ENCODE data around the gene AFF1.
"Not testable (repeated sequence)": the region's sequence is repeated elsewhere in the genome, so short reads cannot be mapped to it uniquely, and the experiment has no call there.

AFF1 gene

DNA sequence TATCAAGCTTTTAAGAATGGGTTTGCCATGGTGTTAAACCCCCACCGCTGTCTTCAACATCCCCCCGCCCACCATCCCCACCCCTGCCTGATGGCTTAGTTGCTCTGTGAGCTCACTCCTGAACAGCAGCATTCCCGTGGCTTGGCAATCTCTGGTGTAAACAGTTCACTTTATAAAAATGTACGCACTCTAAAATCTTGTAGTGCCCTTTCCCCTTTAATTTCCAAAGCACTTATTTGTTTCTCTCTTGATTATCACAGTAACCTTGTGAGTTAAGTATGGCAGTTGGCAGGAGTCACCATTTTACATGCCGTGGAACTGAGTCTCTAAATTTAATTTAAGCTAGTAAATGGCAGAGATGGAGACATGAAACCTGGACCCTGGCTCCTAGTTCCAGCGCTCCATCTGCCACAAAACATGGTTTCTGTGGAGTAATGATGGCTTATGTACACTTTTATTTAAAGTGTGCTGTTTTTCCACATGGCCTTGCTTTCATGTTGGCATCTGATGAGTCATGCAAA lies 123.1 kb downstream of the AFF1 start:
- H3K9me3 ChIP-seq (ENCODE audit: control insufficient read depth, low read length) = no peaks in the 10 kb centered on the region
- H3K4me1 ChIP-seq (ENCODE audit: control insufficient read depth, insufficient read depth, low read length, poor library complexity, severe bottlenecking) = peaks cover 23% of the 10 kb centered on the region
- H3K36me3 ChIP-seq (ENCODE audit: control insufficient read depth, insufficient read depth, low read length) = peaks cover 11% of the 10 kb centered on the region
- H3K4me3 ChIP-seq (ENCODE audit: extremely low read depth, insufficient read depth, low read length, poor library complexity, severe bottlenecking) = no peak overlapping the region
- 94% methylated on average over 3 to 5 of the region's 6 CpGs for WGBS, 2 experiments (ENCODE audit: insufficient coverage in 2 of 2)
- no peak overlapping the region for H3K27ac ChIP-seq (ENCODE audit: low read depth, low read length, severe bottlenecking)

DNA sequence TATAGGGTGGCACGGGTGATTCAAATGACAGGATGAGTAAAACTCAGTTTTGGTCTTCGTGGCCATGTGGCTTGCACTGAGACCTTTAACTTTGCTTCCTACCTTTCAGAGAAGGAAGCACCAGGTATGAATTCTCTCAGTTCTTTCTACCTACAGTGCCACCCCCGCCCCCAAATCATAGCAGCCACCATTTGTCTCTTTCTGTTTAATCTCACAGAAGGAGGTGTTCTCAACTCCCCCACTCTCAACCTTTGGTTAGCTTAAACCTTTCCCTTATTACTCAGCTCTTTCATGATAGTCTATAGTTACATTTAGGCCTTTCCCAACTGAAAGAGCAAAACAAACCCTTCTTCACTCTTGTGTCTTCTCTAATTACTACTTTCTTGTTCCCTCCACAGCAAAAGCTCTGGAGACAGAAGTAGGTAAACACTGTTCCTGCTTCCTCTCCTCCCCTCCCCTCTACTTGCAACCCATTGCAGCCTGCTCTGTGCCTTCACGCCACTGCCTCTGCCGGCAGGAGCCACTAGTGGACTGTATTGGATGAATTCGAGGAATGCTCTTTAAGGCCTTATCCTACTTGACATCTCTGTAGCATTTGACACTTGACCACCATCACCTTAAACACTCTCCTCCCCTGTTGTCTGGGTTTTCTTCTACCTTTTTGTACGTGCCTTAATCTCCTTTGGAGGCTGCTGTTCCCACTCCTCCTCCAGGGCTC lies 123.7 kb downstream of the AFF1 start:
- H3K4me1 ChIP-seq (ENCODE audit: control insufficient read depth, insufficient read depth, low read length, poor library complexity, severe bottlenecking) = peaks cover 23% of the 10 kb centered on the region
- no peaks in the 10 kb centered on the region for H3K9me3 ChIP-seq (ENCODE audit: control insufficient read depth, low read length)
- WGBS, 2 experiments (ENCODE audit: insufficient coverage in 2 of 2) = 58 to 69% methylated on average over 4 to 6 of the region's 7 CpGs
- no peak overlapping the region for H3K4me3 ChIP-seq (ENCODE audit: extremely low read depth, insufficient read depth, low read length, poor library complexity, severe bottlenecking)
- H3K36me3 ChIP-seq (ENCODE audit: control insufficient read depth, insufficient read depth, low read length) = peaks cover 11% of the 10 kb centered on the region
- H3K27ac ChIP-seq (ENCODE audit: low read depth, low read length, severe bottlenecking) = peak overlapping the region; percentile 51

DNA sequence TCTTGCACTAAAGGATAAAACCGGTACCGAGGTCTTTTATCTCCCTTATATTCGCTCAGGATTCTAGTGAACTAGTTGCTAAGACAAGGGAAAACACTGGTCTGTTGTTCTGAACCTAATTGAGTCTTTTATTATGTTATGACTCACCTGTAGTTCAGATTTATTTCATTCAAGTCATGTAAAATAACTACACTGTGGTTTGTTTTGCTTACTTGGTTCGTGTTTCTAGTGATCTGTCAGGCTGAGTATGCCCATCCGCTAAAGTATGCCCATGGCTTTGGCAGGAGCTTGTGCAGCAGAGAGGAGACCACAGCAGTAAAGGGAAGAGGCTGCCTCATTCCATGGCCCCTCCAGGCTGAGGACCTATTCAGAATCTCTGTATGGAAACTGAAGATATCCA lies 126.1 kb downstream of the AFF1 start:
- no peak overlapping the region for H3K4me3 ChIP-seq (ENCODE audit: extremely low read depth, insufficient read depth, low read length, poor library complexity, severe bottlenecking)
- peaks cover 14% of the 10 kb centered on the region for H3K36me3 ChIP-seq (ENCODE audit: control insufficient read depth, insufficient read depth, low read length)
- 75 to 89% methylated on average over 2 to 4 of the region's 5 CpGs for WGBS, 2 experiments (ENCODE audit: insufficient coverage in 2 of 2)
- H3K4me1 ChIP-seq (ENCODE audit: control insufficient read depth, insufficient read depth, low read length, poor library complexity, severe bottlenecking) = peaks cover 13% of the 10 kb centered on the region
- H3K9me3 ChIP-seq (ENCODE audit: control insufficient read depth, low read length) = no peaks in the 10 kb centered on the region
- no peak overlapping the region for H3K27ac ChIP-seq (ENCODE audit: low read depth, low read length, severe bottlenecking)

DNA sequence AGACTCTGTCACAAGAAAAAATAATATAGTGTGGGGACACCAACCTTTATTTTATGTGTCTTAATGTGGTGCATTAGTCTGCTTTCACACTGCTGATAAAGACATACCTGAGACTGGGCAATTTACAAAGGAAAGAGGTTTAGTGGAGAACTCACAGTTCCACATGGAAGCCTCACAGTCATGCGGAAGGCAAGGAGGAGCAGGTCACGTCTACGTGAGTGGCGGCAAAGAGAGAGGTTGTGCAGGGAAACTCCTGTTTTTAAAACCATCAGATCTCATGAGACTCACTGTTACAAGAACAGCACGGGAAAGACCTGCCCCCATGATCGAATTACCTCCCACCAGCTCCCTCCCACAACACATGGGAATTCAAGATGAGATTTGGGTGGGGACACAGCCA lies 130.2 kb downstream of the AFF1 start:
- no peak overlapping the region for H3K4me3 ChIP-seq (ENCODE audit: extremely low read depth, insufficient read depth, low read length, poor library complexity, severe bottlenecking)
- no peaks in the 10 kb centered on the region for H3K4me1 ChIP-seq (ENCODE audit: control insufficient read depth, insufficient read depth, low read length, poor library complexity, severe bottlenecking)
- H3K9me3 ChIP-seq (ENCODE audit: control insufficient read depth, low read length) = no peaks in the 10 kb centered on the region
- no peak overlapping the region for H3K27ac ChIP-seq (ENCODE audit: low read depth, low read length, severe bottlenecking)
- 93% methylated on average over 4 of the region's 6 CpGs; no CpG with 5 or more reads in 1 of the 2 experiments for WGBS, 2 experiments (ENCODE audit: insufficient coverage in 2 of 2)
- H3K36me3 ChIP-seq (ENCODE audit: control insufficient read depth, insufficient read depth, low read length) = peaks cover 10% of the 10 kb centered on the region

DNA sequence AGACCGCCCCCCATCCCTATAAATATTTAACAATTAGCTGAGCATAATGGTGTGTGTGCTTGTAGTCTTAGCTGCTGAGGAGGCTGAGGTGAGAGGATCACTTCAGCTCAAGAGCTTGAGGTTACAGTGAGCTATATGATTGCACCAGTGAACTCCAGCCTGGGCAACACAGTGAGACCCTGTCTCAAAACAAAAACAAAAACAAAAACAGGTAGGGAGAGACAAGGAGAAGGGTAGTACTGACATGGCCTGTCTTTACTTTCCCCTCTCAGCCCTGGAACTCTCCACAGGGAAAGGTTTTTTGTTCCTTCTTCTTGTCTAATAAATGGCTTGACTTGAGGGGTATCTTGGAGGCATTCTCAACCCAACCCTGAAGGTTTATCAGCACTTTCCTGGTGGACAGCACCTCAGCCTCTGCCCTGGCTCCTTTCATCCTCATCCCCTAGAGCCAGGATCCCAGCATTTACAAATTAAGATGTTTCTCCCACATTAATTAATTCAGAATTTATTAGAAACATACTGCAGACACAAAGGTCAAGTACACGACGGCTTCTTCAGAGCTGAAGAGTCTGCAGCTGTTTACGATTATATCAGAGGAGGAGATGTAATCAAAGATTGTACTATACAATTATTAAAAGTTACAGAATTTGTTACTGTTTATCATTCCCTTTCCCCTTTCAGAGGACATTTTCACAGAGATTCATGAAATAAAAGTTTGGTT lies 131.8 kb downstream of the AFF1 start:
- Histone ChIP-seq H3K36me3 (ENCODE audit: control insufficient read depth, insufficient read depth, low read length) (peaks cover 3% of the 10 kb centered on the region), H3K4me1 (ENCODE audit: control insufficient read depth, insufficient read depth, low read length, poor library complexity, severe bottlenecking) (no peaks in the 10 kb centered on the region), H3K9me3 (ENCODE audit: control insufficient read depth, low read length) (no peaks in the 10 kb centered on the region), H3K27ac (ENCODE audit: low read depth, low read length, severe bottlenecking) (no peak overlapping the region), H3K4me3 (ENCODE audit: extremely low read depth, insufficient read depth, low read length, poor library complexity, severe bottlenecking) (no peak overlapping the region)
- 100% methylated on average over 2 of the region's 4 CpGs; no CpG with 5 or more reads in 1 of the 2 experiments for WGBS, 2 experiments (ENCODE audit: insufficient coverage in 2 of 2)

DNA sequence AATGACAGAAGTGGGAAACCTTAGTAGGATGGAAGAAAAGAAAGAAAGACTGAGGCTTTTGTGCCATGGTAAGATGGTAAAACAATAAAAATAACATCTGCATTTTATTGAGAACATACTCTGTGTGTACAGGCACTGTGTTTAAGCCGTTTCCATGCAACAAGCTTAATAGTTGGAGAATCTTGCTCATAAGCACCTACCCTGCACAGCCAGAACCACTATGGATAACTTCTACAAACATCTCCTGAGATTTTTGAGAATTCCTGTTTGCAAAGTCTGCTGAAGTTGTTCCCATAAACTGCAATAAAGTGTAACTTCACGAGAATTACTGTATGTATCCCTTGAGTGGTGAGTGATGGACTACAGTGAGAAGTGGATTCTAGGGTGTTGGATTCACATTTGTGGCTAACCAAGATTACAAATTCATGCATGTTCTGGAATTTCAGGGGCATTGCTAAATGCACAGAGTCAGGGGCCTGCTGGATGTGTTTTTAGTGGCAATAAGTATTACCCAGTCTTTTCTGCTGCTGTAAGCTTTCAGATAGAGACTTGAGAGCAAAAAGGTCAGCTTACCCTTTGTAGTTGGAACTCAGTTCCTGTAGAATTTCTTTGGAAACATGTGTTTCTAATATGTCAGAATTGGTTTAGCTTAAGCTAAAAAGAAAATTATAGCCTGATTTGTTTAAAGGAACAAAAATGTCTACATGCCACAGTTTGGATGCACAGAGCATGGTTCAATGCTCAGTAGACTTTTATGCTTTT lies 132.5 kb downstream of the AFF1 start:
- 94 to 100% methylated on average over 1 to 2 of the region's 2 CpGs for WGBS, 2 experiments (ENCODE audit: insufficient coverage in 2 of 2)
- H3K9me3 ChIP-seq (ENCODE audit: control insufficient read depth, low read length) = no peaks in the 10 kb centered on the region
- peaks cover 3% of the 10 kb centered on the region for H3K36me3 ChIP-seq (ENCODE audit: control insufficient read depth, insufficient read depth, low read length)
- H3K4me3 ChIP-seq (ENCODE audit: extremely low read depth, insufficient read depth, low read length, poor library complexity, severe bottlenecking) = no peak overlapping the region
- H3K27ac ChIP-seq (ENCODE audit: low read depth, low read length, severe bottlenecking) = no peak overlapping the region
- H3K4me1 ChIP-seq (ENCODE audit: control insufficient read depth, insufficient read depth, low read length, poor library complexity, severe bottlenecking) = no peaks in the 10 kb centered on the region

DNA sequence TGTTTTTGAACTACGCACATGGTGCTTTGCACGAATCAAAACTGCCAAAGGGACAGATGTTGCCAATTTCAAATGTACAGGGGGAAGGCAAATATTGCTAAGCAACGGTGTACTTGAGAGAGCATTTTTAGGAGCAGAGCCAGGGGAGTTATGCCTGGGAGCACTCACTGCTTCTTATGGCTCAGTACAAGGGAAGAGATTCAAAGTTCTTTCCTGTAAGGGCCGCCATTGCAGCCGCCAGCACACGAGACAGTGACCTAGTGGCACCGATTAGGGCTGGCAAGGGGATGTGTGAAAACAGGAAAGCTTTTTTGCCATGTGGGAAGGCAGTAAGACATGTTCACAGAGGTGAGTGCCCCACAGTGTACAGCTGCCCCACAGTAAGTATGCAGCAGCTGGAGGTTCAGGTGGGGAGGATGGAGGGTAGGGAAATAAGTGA lies 133.8 kb downstream of the AFF1 start:
- 83 to 90% methylated on average over 7 of the region's 7 CpGs for WGBS, 2 experiments (ENCODE audit: insufficient coverage in 2 of 2)
- Histone ChIP-seq H3K4me1 (ENCODE audit: control insufficient read depth, insufficient read depth, low read length, poor library complexity, severe bottlenecking) (no peaks in the 10 kb centered on the region), H3K9me3 (ENCODE audit: control insufficient read depth, low read length) (no peaks in the 10 kb centered on the region), H3K27ac (ENCODE audit: low read depth, low read length, severe bottlenecking) (no peak overlapping the region), H3K36me3 (ENCODE audit: control insufficient read depth, insufficient read depth, low read length) (peaks cover 3% of the 10 kb centered on the region), H3K4me3 (ENCODE audit: extremely low read depth, insufficient read depth, low read length, poor library complexity, severe bottlenecking) (no peak overlapping the region)

DNA sequence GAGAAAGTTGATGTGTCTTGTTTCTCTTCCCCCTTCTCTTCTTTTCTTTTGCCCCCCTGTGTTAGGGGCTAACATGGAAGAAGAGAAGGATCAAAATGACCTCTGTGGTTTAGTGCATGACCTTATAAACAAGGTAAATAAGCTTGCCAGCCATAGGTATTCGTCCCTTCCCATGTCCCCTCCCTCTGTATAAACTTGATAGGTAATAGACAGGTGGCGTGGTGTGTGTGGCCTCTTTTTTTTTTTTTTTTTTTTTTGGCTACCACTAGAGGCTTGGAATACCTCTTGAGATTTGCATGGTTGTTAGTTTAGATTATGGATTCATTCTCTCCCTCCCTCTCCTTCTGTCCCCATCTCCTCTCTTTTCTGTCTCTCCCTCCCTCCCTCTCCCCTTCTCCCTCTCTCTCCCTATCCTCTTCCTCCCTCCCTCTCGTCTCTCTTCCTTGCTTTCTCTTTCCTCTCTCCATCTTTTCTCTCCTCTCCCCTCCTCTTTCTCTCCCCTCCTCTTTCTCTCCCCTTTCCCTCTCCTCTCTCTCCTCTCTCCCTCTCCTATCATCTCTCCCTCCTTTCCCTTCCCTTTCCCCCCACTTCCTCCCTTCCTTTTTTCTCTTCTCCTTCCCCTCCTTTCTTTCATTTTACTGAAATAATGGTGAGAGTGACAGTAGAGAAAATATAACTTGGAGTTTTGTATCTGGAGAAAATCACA lies 134.4 kb downstream of the AFF1 start:
- no peaks in the 10 kb centered on the region for H3K9me3 ChIP-seq (ENCODE audit: control insufficient read depth, low read length)
- H3K27ac ChIP-seq (ENCODE audit: low read depth, low read length, severe bottlenecking) = no peak overlapping the region
- H3K4me1 ChIP-seq (ENCODE audit: control insufficient read depth, insufficient read depth, low read length, poor library complexity, severe bottlenecking) = peaks cover 4% of the 10 kb centered on the region
- WGBS, 2 experiments (ENCODE audit: insufficient coverage in 2 of 2) = 68 to 83% methylated on average over 1 of the region's 3 CpGs
- H3K36me3 ChIP-seq (ENCODE audit: control insufficient read depth, insufficient read depth, low read length) = no peaks in the 10 kb centered on the region
- H3K4me3 ChIP-seq (ENCODE audit: extremely low read depth, insufficient read depth, low read length, poor library complexity, severe bottlenecking) = no peak overlapping the region

DNA sequence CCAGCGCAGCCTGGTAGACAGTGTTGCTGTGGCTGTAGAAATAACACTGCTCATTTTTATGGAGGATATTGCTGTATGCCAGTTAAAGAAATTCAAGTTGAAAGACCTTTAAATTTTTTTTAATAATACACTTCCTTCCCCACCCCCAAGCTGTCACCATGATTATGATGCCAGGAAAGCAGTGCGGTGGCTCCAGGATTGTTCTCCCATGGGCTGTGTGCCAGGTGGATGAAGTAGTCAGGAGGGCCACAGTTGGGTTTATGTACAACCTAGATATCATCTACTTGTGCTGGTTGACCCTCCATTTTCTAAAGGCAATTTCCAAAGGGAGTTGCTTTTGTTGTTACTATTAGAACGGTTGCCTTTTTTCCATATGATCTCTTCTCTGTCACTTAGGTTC lies 136.6 kb downstream of the AFF1 start:
- H3K4me1 ChIP-seq (ENCODE audit: control insufficient read depth, insufficient read depth, low read length, poor library complexity, severe bottlenecking) = peaks cover 4% of the 10 kb centered on the region
- 100% methylated on average over 1 to 2 of the region's 3 CpGs for WGBS, 2 experiments (ENCODE audit: insufficient coverage in 2 of 2)
- no peaks in the 10 kb centered on the region for H3K36me3 ChIP-seq (ENCODE audit: control insufficient read depth, insufficient read depth, low read length)
- no peak overlapping the region for H3K27ac ChIP-seq (ENCODE audit: low read depth, low read length, severe bottlenecking)
- H3K9me3 ChIP-seq (ENCODE audit: control insufficient read depth, low read length) = no peaks in the 10 kb centered on the region
- H3K4me3 ChIP-seq (ENCODE audit: extremely low read depth, insufficient read depth, low read length, poor library complexity, severe bottlenecking) = no peak overlapping the region

DNA sequence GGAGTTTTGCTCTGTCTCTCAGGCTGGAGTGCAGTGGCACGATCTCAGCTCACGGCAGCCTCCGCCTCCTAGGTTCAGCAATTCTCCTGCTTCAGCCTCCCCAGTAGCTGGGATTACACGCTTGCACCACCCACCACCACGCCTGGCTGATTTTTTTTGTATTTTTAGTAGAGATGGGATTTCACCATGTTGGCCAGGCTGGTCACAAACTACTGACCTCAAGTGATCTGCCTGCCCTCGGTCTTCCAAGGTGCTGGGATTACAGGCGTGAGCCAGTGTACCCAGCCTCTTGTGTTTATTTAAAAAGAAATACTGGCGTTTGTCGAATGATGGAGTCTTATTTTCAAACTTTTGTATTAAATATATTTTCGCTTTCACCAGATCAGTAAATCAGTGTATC lies 137.7 kb downstream of the AFF1 start:
- not testable (repeated sequence) for H3K4me3 ChIP-seq (ENCODE audit: extremely low read depth, insufficient read depth, low read length, poor library complexity, severe bottlenecking); H3K27ac ChIP-seq (ENCODE audit: low read depth, low read length, severe bottlenecking); H3K4me1 ChIP-seq (ENCODE audit: control insufficient read depth, insufficient read depth, low read length, poor library complexity, severe bottlenecking); H3K9me3 ChIP-seq (ENCODE audit: control insufficient read depth, low read length); H3K36me3 ChIP-seq (ENCODE audit: control insufficient read depth, insufficient read depth, low read length)
- WGBS, 2 experiments (ENCODE audit: insufficient coverage in 2 of 2) = 87 to 89% methylated on average over 6 of the region's 10 CpGs

Measured in mesodermal cell (in vitro differentiated cells).